Ovary (tissue), 9 donors: ENCODE measurements around the gene ARFGEF3. TPM values are rescaled to one million over a fixed set of nuclear protein-coding genes. Genes with fewer than 3 reads are reported as not detected.

Source experiments
- DNase-seq, 5 donors: peaks; one replicate each; pipeline ENCODE4 v3.0.0-alpha.2; 2019 to 2020
- H3K27ac ChIP-seq, 2 donors: fragments of 200-600 bp; one replicate each; pipeline versions ENCODE4 v1.5.1 to v1.8.0; 2019 to 2022
- H3K27me3 ChIP-seq: fragments of 200-600 bp; one replicate; pipeline ENCODE4 v1.8.0; 2022
- H3K36me3 ChIP-seq: fragments of 200-600 bp; sonication (generic); one replicate; pipeline ENCODE4 v1.5.1; 2019
- H3K4me1 ChIP-seq: one replicate; pipeline ENCODE4 v1.8.1; 2013; ENCODE audit warnings: mild to moderate bottlenecking, moderate library complexity; ENCODE audit not compliant: insufficient read depth
- H3K4me3 ChIP-seq: fragments of 200-600 bp; sonication (generic); one replicate; pipeline ENCODE4 v1.5.1; 2017
- H3K9me3 ChIP-seq, 2 donors: fragments of 200-600 bp in 1 of 2; sonication (generic) in 1 of 2; one replicate each; pipeline versions ENCODE4 v1.5.1 to v1.8.1; 2013 to 2019; ENCODE audit warnings: mild to moderate bottlenecking in 1 of 2, moderate library complexity in 1 of 2
- EP300 ChIP-seq: sonication (generic); formaldehyde crosslinking; IDR thresholded peaks from one replicate; pipeline ENCODE4 v1.6.1; 2017; ENCODE audit warnings: antibody characterized with exemption
- POLR2A ChIP-seq: fragments of 450-650 bp; IDR thresholded peaks from one replicate; pipeline ENCODE4 v1.6.1; 2017; ENCODE audit warnings: antibody characterized with exemption, mild to moderate bottlenecking, moderate library complexity
- WGBS, 3 donors: extraction: QIAGEN DNeasy Blood & Tissue Kit in 1 of 3; methylation state at CpG; one replicate each; pipeline versions ENCODE4 v1.1.5 to v1.1.7; 2013 to 2017; 5-methylcytosine and 5-hydroxymethylcytosine counted together
- intact Hi-C, 4 donors: fragments of 100-400 bp; cut with DNase I; formaldehyde crosslinking; loops; one replicate each; pipeline versions ENCODE4 v1.11.0 to v1.15.1; 2022 to 2023
- polyA plus RNA-seq, 2 donors: library from polyadenylated mRNA; stranded (reverse); fragments of 200-250 nt in 1 of 2; fragments of 350-450 nt in 1 of 2; fragmentation: Illumina TruSeq in 1 of 2; extraction: RNeasy Lipid Tissue Mini Kit (QIAGEN cat#74804) in 1 of 2; gene quantifications; one replicate each; pipeline ENCODE4 v1.2.3, GENCODE V29; 2013 to 2014
- small RNA-seq: library from RNA; depleted of rRNA; stranded (forward); fragments of <200 nt; gene quantifications from one replicate; pipeline ENCODE3, GENCODE V24; 2016
- total RNA-seq, 7 donors: library from RNA; depleted of rRNA in 2 of 7; stranded (reverse); fragments of >200 nt in 2 of 7; fragmentation: NEBNext Ultra II Directional in 3 of 7; extraction: Animal tissue kit (Norgen Biotek cat#: 25700) in 3 of 7; gene quantifications; one replicate each; pipeline versions ENCODE4 v1.1.0 to v1.2.4, GENCODE V29; 2016 to 2023
- TF ChIP-seq, protein P1 (sequence below), 3 donors: fragments of 450-650 bp in 2 of 3; fragments of 200-600 bp in 1 of 3; IDR thresholded peaks; one replicate each; pipeline versions ENCODE4 v1.5.1 to v1.8.0; 2016 to 2022; ENCODE audit warnings: antibody characterized with exemption in 3 of 3, mild to moderate bottlenecking in 1 of 3
- donor health status: DM: no; HTN: no; CAD: no; lungs with moderate emphysema.
- donor health status: DM: no; HTN: no; CAD: no.
- donor health status: Bipolar disorder and iron deficiency.
- donor health status: DM: yes; HTN: yes; CAD: no.
- donor health status: DM: no; HTN: no; CAD: no.
- donor health status: DM: yes; HTN: yes; CAD: no.

Gene ARFGEF3
- total and polyA plus RNA-seq, 9 donors: 0.15 to 6.1 (median 0.72) TPM

DNA sequence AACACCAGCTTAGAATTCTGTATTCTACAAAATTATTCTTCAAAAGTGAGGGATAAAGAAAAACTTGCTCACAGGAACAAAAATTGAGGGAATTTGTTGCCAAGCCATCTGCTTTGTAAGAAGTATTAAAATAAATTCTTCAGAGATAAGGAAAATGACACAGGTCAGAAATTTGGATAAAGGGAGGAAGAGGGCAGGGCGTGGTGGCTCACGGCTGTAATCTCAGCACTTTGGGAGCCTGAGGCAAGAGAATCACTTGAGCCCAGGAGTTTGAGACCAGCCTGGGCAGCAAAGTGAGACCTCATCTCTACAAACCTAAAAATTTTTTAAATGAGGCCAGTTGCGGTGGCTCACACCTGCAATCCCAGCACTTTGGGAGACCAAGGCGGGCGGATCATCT lies 227.8 kb downstream of the ARFGEF3 start:
- 72 to 74% (median 72%) methylated on average over 5 of the region's 5 CpGs for WGBS, 3 donors

More for the DNA sequence above, 227.8 kb downstream of the ARFGEF3 start:
- no peak overlapping the region for H3K4me3 ChIP-seq
- no peaks in the 10 kb centered on the region for H3K9me3 ChIP-seq
- TF ChIP-seq, protein P1, sequence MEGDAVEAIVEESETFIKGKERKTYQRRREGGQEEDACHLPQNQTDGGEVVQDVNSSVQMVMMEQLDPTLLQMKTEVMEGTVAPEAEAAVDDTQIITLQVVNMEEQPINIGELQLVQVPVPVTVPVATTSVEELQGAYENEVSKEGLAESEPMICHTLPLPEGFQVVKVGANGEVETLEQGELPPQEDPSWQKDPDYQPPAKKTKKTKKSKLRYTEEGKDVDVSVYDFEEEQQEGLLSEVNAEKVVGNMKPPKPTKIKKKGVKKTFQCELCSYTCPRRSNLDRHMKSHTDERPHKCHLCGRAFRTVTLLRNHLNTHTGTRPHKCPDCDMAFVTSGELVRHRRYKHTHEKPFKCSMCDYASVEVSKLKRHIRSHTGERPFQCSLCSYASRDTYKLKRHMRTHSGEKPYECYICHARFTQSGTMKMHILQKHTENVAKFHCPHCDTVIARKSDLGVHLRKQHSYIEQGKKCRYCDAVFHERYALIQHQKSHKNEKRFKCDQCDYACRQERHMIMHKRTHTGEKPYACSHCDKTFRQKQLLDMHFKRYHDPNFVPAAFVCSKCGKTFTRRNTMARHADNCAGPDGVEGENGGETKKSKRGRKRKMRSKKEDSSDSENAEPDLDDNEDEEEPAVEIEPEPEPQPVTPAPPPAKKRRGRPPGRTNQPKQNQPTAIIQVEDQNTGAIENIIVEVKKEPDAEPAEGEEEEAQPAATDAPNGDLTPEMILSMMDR (IDR thresholded peaks at IDR 0.05): no peak
- TF ChIP-seq EP300 (no peak), POLR2A (no peak)
- H3K4me1 ChIP-seq: no peaks in the 10 kb centered on the region
- no peak for DNase-seq
- H3K27me3 ChIP-seq: no peaks in the 10 kb centered on the region
- intact Hi-C loops: no loop called here
- no peaks in the 10 kb centered on the region for H3K36me3 ChIP-seq
- no peak overlapping the region for H3K27ac ChIP-seq

Small RNA genes within 50 kb of the gene (small RNA-seq; reads per million reads assigned to genes)
- gene AL031003.1: not detected

Other genes with a start within 250 kb of the ARFGEF3 start
- 10 to 100 TPM in 1 of 7 donors, 1 to 10 TPM in 6; 3.7 to 56.2 (median 7.8) TPM for gene PERP, start 54.5 kb upstream of the ARFGEF3 start, total RNA-seq
- 10 to 100 TPM in 1 of 2 donors, 1 to 10 TPM in 1; 3.1 to 11.6 TPM for gene PERP, start 54.5 kb upstream of the ARFGEF3 start, polyA plus RNA-seq
- not detected for gene PBOV1, start 56.6 kb downstream of the ARFGEF3 start, total RNA-seq
- gene PBOV1, start 56.6 kb downstream of the ARFGEF3 start, polyA plus RNA-seq: not detected
- gene SMIM28, start 216.0 kb downstream of the ARFGEF3 start, total RNA-seq: not detected
- not detected for gene SMIM28, start 216.0 kb downstream of the ARFGEF3 start, polyA plus RNA-seq
- 10 to 100 TPM; 44.1 to 64.8 (median 44.4) TPM for gene HEBP2, start 242.3 kb downstream of the ARFGEF3 start, total RNA-seq
- gene HEBP2, start 242.3 kb downstream of the ARFGEF3 start, polyA plus RNA-seq: 10 to 100 TPM; 12.4 to 29.5 TPM